GM18861 (cell line): Measurements from ENCODE around the gene DLG1.

Experiments used
- ATAC-seq: cut with Tn5 transposase; IDR thresholded peaks from one replicate; pipeline ENCODE4 v1.9.1; 2021; ENCODE audit not compliant: unreplicated experiment

Gene DLG1

GRCh38 chr3:197002701-197003454 lies 295.5 kb downstream of the DLG1 start:
- ATAC-seq, result peak; percentile 62

GRCh38 chr3:197001972-197002700 lies 296.3 kb downstream of the DLG1 start:
- no peak for ATAC-seq

GRCh38 chr3:197001106-197001971 lies 297.1 kb downstream of the DLG1 start:
- no peak for ATAC-seq

GRCh38 chr3:197000211-197000610 lies 298.2 kb downstream of the DLG1 start:
- ATAC-seq, result no peak

GRCh38 chr3:196998966-196999760 lies 299.2 kb downstream of the DLG1 start:
- ATAC-seq, result no peak

- ATAC-seq, result no peak
These were observed 301.1 kb downstream of the DLG1 start for GRCh38 chr3:196997311-196997710.

- no peak for ATAC-seq
These were observed 301.8 kb downstream of the DLG1 start for GRCh38 chr3:196996454-196997265.

GRCh38 chr3:196995646-196996355 lies 302.6 kb downstream of the DLG1 start:
- ATAC-seq, result no peak

- ATAC-seq, result no peak
These were observed 303.4 kb downstream of the DLG1 start for GRCh38 chr3:196995027-196995426.

- ATAC-seq, result no peak
These were observed 304.4 kb downstream of the DLG1 start for GRCh38 chr3:196994056-196994455.
